Hepatocyte (in vitro differentiated cells): ENCODE data around the gene NLRC3. TPM values are rescaled to one million over a fixed set of nuclear protein-coding genes. Genes with fewer than 3 reads are reported as not detected.
"Not testable (repeated sequence)": the region's sequence is repeated elsewhere in the genome, so short reads cannot be mapped to it uniquely, and the experiment has no call there.

ENCODE experiments used
- DNase-seq: peaks from one replicate; pipeline ENCODE4 v3.0.0-alpha.2; 2016; ENCODE audit warnings: low spot score
- H2AFZ ChIP-seq: fragments of 200-600 bp; sonication (generic); 2 replicates; pipeline ENCODE4 v1.6.0; 2016; ENCODE audit warnings: antibody characterized with exemption, mild to moderate bottlenecking
- H3K27ac ChIP-seq: fragments of 200-600 bp; sonication (generic); 2 replicates; pipeline ENCODE4 v1.5.1; 2016; ENCODE audit warnings: mild to moderate bottlenecking
- H3K27me3 ChIP-seq: fragments of 200-600 bp; sonication (generic); 2 replicates; pipeline ENCODE4 v1.6.1; 2016
- H3K36me3 ChIP-seq: fragments of 200-600 bp; sonication (generic); replicated peaks from 2 replicates; pipeline ENCODE4 v1.5.1; 2016; ENCODE audit warnings: low read depth; ENCODE audit not compliant: insufficient read depth
- H3K4me1 ChIP-seq: fragments of 200-600 bp; sonication (generic); 2 replicates; pipeline ENCODE4 v1.5.1; 2016; ENCODE audit warnings: mild to moderate bottlenecking, moderate library complexity; ENCODE audit not compliant: insufficient read depth
- H3K4me2 ChIP-seq: fragments of 200-600 bp; sonication (generic); 2 replicates; pipeline ENCODE4 v1.6.0; 2016
- H3K4me3 ChIP-seq: fragments of 200-600 bp; sonication (generic); 2 replicates; pipeline ENCODE4 v1.5.1; 2016; ENCODE audit warnings: mild to moderate bottlenecking
- H3K79me2 ChIP-seq: fragments of 200-600 bp; sonication (generic); 2 replicates; pipeline ENCODE4 v1.6.0; 2017; ENCODE audit warnings: mild to moderate bottlenecking
- H3K9me2 ChIP-seq: fragments of 200-600 bp; sonication (generic); replicated peaks from 2 replicates; pipeline ENCODE4 v1.6.0; 2017; ENCODE audit warnings: mild to moderate bottlenecking; ENCODE audit not compliant: insufficient read depth
- H3K9me3 ChIP-seq: fragments of 200-600 bp; sonication (generic); 2 replicates; pipeline ENCODE4 v1.5.1; 2016; ENCODE audit warnings: low read depth, mild to moderate bottlenecking
- H4K20me1 ChIP-seq: fragments of 200-600 bp; sonication (generic); 2 replicates; pipeline ENCODE4 v1.6.0; 2016; ENCODE audit warnings: mild to moderate bottlenecking; ENCODE audit not compliant: insufficient read depth, poor library complexity, severe bottlenecking
- EZH2 ChIP-seq: fragments of 200-600 bp; sonication (generic); IDR thresholded peaks from 2 replicates; pipeline ENCODE4 v1.6.1; 2016; ENCODE audit warnings: antibody characterized with exemption, mild to moderate bottlenecking, borderline replicate concordance
- EZH2phosphoT487 ChIP-seq: fragments of 200-600 bp; sonication (generic); IDR thresholded peaks from one replicate; pipeline ENCODE4 v1.6.1; 2018; ENCODE audit warnings: antibody characterized with exemption, mild to moderate bottlenecking, low read depth, moderate library complexity; ENCODE audit not compliant: unreplicated experiment, severe bottlenecking
- WGBS: methylation state at CpG from one replicate; pipeline ENCODE4 v1.1.6; 2016; ENCODE audit warnings: low lambda C conversion rate; ENCODE audit errors: missing lambda C conversion rate; 5-methylcytosine and 5-hydroxymethylcytosine counted together
- polyA plus RNA-seq: library from polyadenylated mRNA; unstranded; fragments of >200 nt; fragmentation: Nextera tagmentation; extraction: Ambion mirVana; gene quantifications from 2 replicates; pipeline ENCODE4 v1.2.1, GENCODE V29; 2016
- total RNA-seq: library from RNA; depleted of rRNA; stranded (reverse); fragments of >200 nt; gene quantifications from 2 replicates; pipeline ENCODE4 v1.2.3, GENCODE V29; 2014
- TF ChIP-seq, protein P1 (sequence below): fragments of 200-600 bp; sonication (generic); IDR thresholded peaks from 2 replicates; pipeline ENCODE4 v1.5.1; 2016; ENCODE audit warnings: antibody characterized with exemption, mild to moderate bottlenecking; ENCODE audit not compliant: poor library complexity

Gene NLRC3
- total and polyA plus RNA-seq, 2 experiments from 2014 or later: 0.10 to 0.15 TPM

DNA sequence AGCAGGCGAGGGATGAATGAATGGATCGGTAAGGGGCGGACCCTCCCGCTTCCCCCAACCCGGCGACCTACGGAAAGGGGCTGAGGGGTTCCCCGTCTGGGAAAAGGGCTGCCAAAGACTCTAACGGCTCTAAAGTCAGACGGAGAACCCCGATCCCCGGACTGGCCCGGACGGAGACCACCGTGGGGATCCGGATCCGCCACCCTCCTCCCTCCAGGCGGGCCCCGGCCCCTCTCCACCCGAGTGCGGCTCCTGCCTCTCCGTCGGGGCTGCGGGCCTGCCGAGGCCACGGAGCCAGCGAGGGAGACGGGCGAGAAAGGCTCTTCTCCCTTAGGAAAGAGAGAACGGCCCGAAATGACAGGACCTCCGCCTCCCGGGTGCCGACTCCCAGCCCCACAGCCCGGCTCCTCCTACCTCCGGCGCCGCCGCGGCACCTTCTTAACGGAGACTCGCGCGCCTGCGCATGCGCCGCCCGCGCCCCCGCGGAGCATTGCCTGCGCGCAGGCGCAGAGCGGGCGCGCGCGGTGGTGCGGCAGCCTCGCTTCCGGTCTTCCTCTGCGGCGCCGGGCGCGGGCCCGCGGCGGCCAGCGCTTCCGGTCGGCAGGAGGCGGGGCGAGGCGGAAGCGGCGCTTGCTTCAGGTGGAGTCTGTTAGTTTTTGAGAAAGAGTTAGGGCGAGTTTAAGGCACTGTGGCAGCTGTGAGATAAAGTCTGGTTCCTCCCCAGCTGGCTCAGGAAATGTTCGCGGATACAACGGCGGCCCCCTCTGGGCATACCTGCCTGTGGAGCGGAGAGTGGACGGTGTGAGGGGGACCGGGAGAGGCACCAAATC, 34.2 kb upstream of the NLRC3 start, which contains the start of gene SLX4:
Gene SLX4 (minus strand): TSS at position 461 of the 830 bp plus-strand sequence. CDS start 2,642 bp downstream, outside the sequence.
- TF ChIP-seq EZH2phosphoT487 (no peak), EZH2 (no peak)
- TF ChIP-seq, protein P1, sequence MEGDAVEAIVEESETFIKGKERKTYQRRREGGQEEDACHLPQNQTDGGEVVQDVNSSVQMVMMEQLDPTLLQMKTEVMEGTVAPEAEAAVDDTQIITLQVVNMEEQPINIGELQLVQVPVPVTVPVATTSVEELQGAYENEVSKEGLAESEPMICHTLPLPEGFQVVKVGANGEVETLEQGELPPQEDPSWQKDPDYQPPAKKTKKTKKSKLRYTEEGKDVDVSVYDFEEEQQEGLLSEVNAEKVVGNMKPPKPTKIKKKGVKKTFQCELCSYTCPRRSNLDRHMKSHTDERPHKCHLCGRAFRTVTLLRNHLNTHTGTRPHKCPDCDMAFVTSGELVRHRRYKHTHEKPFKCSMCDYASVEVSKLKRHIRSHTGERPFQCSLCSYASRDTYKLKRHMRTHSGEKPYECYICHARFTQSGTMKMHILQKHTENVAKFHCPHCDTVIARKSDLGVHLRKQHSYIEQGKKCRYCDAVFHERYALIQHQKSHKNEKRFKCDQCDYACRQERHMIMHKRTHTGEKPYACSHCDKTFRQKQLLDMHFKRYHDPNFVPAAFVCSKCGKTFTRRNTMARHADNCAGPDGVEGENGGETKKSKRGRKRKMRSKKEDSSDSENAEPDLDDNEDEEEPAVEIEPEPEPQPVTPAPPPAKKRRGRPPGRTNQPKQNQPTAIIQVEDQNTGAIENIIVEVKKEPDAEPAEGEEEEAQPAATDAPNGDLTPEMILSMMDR: no peak
- H3K9me3 ChIP-seq: no peaks in the 10 kb centered on the region
- H3K9me2 ChIP-seq: no peaks in the 10 kb centered on the region
- WGBS: under 1% methylated on average over 66 of the region's 86 CpGs
- H3K36me3 ChIP-seq: no peaks in the 10 kb centered on the region
- H2AFZ ChIP-seq: peak within 1 kb of the TSS; percentile 83
- peak within 1 kb of the TSS; percentile 95 for H3K27ac ChIP-seq
- peak within 1 kb of the TSS; percentile 96 for H3K4me3 ChIP-seq
- DNase-seq: peak; percentile 99
- H3K27me3 ChIP-seq: no peaks in the 10 kb centered on the region
- H3K79me2 ChIP-seq: peaks cover 54% of the 10 kb centered on the region
- H4K20me1 ChIP-seq: no peaks in the 10 kb centered on the region
- H3K4me1 ChIP-seq: peaks cover 18% of the 10 kb centered on the region
- peak within 1 kb of the TSS; percentile 93 for H3K4me2 ChIP-seq

DNA sequence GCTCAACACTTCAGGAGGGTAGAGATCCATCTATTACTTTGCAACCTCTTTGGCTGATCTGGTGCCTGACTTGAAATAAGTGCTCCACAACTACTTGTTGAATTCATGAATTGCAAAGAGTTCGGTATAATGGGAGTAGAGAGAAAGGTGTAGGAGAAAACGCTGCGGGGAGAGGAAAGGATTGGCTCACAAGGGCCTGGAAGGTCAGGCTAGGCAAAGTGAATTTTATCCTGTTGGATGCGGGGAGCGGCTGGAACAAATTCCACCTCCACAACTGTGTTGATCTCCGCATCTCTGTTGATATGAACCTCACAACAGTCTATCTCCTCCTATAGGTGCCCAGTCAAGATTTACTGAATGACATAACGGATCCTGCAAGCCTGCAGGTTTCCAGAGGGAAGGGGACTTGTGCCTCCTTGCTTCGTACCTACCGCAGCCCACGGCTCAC, 33.5 kb upstream of the NLRC3 start:
- TF ChIP-seq EZH2phosphoT487 (no peak), EZH2 (no peak)
- TF ChIP-seq, protein P1: no peak
- WGBS: 6% methylated on average over 10 of the region's 10 CpGs

DNA sequence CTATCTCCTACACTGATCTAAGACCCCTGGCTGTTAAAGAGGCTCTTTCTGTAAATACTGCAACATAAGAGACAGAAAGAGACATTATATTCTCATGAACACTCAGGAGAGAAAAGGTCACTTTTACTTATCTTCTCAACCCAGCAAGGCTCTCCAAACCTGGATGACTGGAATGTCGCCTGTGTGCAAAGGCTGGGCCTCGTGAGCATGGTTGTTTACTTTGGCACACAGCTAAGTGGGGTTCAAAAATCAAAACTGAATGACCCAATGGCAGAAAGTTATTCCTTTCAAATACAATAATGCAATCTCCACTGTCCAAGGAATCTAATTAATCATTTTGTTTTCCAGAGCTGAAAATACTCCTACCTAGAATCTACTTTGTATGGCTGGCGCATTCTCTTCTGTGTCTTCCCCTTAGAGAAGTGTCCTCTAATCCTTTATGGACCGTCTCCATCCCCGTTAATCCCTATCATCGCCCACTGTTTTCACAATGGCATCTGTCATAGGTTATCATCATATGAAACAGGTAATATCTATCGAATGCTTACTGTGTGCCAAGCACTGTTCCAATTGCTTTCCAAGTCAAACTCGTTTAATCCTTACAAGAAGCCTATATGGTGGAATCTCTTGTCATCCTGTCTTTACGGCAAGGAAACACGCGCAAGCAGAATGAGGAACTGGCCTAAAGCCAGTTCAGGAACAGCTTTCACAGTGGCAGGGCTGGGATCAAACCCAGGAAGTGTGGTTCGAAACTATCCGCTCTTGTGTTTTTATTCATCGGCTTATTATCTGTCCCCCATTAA, 32.9 kb upstream of the NLRC3 start:
- Histone ChIP-seq H4K20me1 (no peaks in the 10 kb centered on the region), H3K9me2 (no peaks in the 10 kb centered on the region), H3K4me2 (peak overlapping the region; percentile 93), H3K36me3 (no peaks in the 10 kb centered on the region), H3K4me1 (peaks cover 18% of the 10 kb centered on the region), H3K9me3 (no peaks in the 10 kb centered on the region), H2AFZ (peak overlapping the region; percentile 80), H3K27ac (peak overlapping the region; percentile 82), H3K79me2 (peaks cover 42% of the 10 kb centered on the region), H3K27me3 (no peaks in the 10 kb centered on the region), H3K4me3 (peak overlapping the region; percentile 77)
- 80% methylated on average over 14 of the region's 14 CpGs for WGBS
- DNase-seq: peak; percentile 32
- TF ChIP-seq EZH2phosphoT487 (no peak), EZH2 (no peak)
- TF ChIP-seq, protein P1: no peak

More for the DNA sequence above, 33.5 kb upstream of the NLRC3 start:
- Histone ChIP-seq H3K9me2 (no peaks in the 10 kb centered on the region), H3K4me2 (peak overlapping the region; percentile 93), H3K36me3 (no peaks in the 10 kb centered on the region), H3K27me3 (no peaks in the 10 kb centered on the region), H3K4me3 (peak overlapping the region; percentile 77), H4K20me1 (no peaks in the 10 kb centered on the region), H3K79me2 (peaks cover 48% of the 10 kb centered on the region), H3K9me3 (no peaks in the 10 kb centered on the region), H3K27ac (peak overlapping the region; percentile 82), H2AFZ (peak overlapping the region; percentile 80), H3K4me1 (peaks cover 18% of the 10 kb centered on the region)
- DNase-seq: no peak

DNA sequence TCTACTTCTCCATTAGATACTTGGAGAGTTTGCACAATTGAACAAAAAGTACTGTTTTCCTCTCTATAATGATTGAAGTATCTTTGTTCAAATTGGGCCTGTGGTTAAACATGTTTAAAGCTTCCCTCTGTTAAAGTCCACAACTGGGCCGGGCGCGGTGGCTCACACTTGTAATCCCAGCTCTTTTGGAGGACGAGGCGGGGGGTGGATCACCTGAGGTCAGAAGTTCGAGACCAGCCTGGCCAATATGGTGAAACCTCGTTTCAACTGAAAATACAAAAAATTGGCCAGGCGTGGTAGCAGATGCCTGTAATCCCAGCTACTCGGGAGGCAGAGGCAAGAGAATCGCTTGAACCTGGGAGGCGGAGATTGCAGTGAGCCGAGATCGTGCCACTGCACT, 31.8 kb upstream of the NLRC3 start:
- not testable (repeated sequence) for H3K4me2 ChIP-seq, H3K4me3 ChIP-seq
- 97% methylated on average over 13 of the region's 13 CpGs for WGBS

More for the DNA sequence above, 31.8 kb upstream of the NLRC3 start:
- not testable (repeated sequence) for H2AFZ ChIP-seq, H3K9me3 ChIP-seq, H4K20me1 ChIP-seq, H3K9me2 ChIP-seq, DNase-seq, H3K36me3 ChIP-seq, H3K27me3 ChIP-seq
- peaks cover 18% of the 10 kb centered on the region for H3K4me1 ChIP-seq
- H3K27ac ChIP-seq: peak overlapping the region; percentile 82
- peaks cover 30% of the 10 kb centered on the region for H3K79me2 ChIP-seq
